Activated T-cell treated with anti-CD3 and anti-CD28 coated beads for 48 hours (primary cell): ENCODE data around the gene TIMP4.

Experiments
- DNase-seq: peaks from one replicate; pipeline ENCODE4 v3.0.0-alpha.2; 2020; ENCODE audit warnings: low read depth

TIMP4 gene

GRCh38 chr3:12185172-12185710 is 26.5 kb upstream of the TIMP4 start:
- DNase-seq: no peak

GRCh38 chr3:12184541-12184940 is 25.8 kb upstream of the TIMP4 start:
- no peak for DNase-seq

- DNase-seq: no peak
Measured at GRCh38 chr3:12182687-12183441, 24.2 kb upstream of the TIMP4 start.

GRCh38 chr3:12181806-12182205 is 23.1 kb upstream of the TIMP4 start:
- DNase-seq: no peak

- DNase-seq: no peak
Measured at GRCh38 chr3:12181301-12181700, 22.6 kb upstream of the TIMP4 start.

- no peak for DNase-seq
Measured at GRCh38 chr3:12180631-12181030, 21.9 kb upstream of the TIMP4 start.

GRCh38 chr3:12180218-12180617 is 21.5 kb upstream of the TIMP4 start:
- DNase-seq: no peak

GRCh38 chr3:12179441-12179840 is 20.7 kb upstream of the TIMP4 start:
- no peak for DNase-seq

- DNase-seq: no peak
Measured at GRCh38 chr3:12178091-12178820, 19.5 kb upstream of the TIMP4 start.

GRCh38 chr3:12177126-12177525 is 18.4 kb upstream of the TIMP4 start:
- no peak for DNase-seq

- DNase-seq: peak; percentile 29
Measured at GRCh38 chr3:12175844-12176453, 17.2 kb upstream of the TIMP4 start.

GRCh38 chr3:12175137-12175593 is 16.5 kb upstream of the TIMP4 start:
- DNase-seq: no peak

GRCh38 chr3:12170207-12170606 is 11.5 kb upstream of the TIMP4 start:
- DNase-seq: no peak

GRCh38 chr3:12165909-12166308 is 7.2 kb upstream of the TIMP4 start:
- no peak for DNase-seq

GRCh38 chr3:12159227-12159601 is 502 bp upstream of the TIMP4 start:
- no peak for DNase-seq

GRCh38 chr3:12157026-12157425 is 1.7 kb downstream of the TIMP4 start:
- no peak for DNase-seq

GRCh38 chr3:12155828-12156227 is 2.9 kb downstream of the TIMP4 start:
- no peak for DNase-seq

GRCh38 chr3:12155264-12155663 is 3.4 kb downstream of the TIMP4 start:
- no peak for DNase-seq

- no peak for DNase-seq
Measured at GRCh38 chr3:12154151-12154550, 4.6 kb downstream of the TIMP4 start.

GRCh38 chr3:12150112-12150511 is 8.6 kb downstream of the TIMP4 start:
- DNase-seq: no peak

GRCh38 chr3:12149029-12149428 is 9.7 kb downstream of the TIMP4 start:
- DNase-seq: no peak

- no peak for DNase-seq
Measured at GRCh38 chr3:12148183-12148940, 10.3 kb downstream of the TIMP4 start.
